GM21723 (cell line): ENCODE results near the gene VEGFB.
A peak's percentile ranks its signal among the peaks of the same experiment; 100 is the strongest.

Experiments
- ATAC-seq: cut with Tn5 transposase; IDR thresholded peaks from one replicate; pipeline ENCODE4 v1.9.1; 2021; ENCODE audit warnings: mild to moderate bottlenecking, moderate library complexity; ENCODE audit not compliant: unreplicated experiment

Gene VEGFB

DNA sequence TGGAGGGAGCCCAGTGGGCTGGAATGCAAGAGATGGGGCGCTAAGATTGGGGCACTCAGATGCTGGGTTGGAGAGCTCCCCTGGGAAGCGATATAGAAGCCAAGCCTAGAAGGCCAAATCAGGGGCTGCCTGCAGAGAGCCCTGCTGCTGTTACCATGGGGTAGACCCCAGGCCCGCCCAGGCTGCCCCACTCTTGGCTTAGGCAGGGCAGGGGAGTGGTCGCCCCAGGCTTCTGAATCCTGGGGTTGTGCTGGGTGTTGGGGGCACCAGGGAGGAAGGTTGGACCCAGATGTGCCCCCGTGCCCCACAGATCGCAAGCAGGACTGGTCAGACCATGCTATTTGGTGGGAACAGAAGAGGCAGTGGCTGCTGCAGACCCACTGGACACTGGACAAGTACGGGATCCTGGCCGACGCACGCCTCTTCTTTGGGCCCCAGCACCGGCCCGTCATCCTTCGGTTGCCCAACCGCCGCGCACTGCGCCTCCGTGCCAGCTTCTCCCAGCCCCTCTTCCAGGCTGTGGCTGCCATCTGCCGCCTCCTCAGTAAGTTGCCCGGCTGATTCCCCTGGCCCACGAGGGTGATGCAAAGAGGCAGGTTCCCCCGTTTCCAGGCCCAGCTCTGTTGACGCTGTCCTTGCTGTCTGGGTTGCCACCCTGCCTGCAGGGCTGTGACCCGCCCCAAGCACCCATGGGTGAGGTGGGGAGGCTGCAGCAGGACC lies 23.9 kb upstream of the VEGFB start:
- no peak for ATAC-seq

- ATAC-seq: no peak
These were observed 23.1 kb upstream of the VEGFB start for GRCh38 chr11:64211181-64211872.

- no peak for ATAC-seq
These were observed 17.5 kb upstream of the VEGFB start for GRCh38 chr11:64216879-64217278.

DNA sequence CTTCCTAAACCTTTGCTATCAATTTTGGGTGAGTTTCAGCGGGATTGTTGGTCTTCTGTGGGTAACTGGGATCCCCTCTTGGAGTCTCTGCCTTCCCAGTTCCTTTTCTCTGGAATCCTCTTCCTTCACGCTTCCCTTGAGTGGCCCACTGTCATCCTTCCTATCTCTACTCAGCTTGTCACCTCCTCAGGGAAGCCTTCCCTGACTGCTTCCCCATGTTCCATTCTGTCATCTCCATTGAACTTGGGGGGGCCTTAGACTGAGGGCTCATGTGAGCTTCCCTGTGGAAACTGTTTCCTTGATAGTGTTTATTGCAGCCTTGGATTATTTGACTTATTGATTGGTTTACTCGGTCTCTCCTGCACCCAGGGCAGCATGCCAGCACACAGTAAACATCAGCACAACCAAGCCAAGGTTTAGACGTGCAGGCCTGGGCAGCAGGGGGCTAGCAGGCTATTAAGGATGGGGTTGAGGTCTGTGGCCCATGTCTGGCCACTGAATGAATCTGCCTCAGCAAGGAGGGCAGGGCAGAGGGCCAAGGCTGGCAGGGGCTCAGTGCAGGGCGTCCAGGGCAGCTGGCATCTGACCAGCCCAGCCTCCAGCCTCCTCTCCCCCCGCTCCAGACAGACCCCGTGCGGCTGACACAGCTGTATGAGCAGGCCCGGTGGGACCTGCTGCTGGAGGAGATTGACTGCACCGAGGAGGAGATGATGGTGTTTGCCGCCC lies 15.6 kb upstream of the VEGFB start:
- ATAC-seq: no peak

DNA sequence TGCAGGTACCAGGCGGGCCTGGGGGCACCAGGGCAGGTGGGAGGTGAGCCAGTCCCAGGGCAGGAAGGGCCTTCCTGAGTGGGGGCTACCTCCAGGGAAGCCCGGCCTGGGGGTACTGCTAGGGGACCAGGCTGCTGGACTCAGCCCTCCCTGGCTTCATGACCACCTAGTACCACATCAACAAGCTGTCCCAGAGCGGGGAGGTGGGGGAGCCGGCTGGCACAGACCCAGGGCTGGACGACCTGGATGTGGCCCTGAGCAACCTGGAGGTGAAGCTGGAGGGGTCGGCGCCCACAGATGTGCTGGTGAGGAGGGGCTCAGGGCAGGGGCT lies 15.1 kb upstream of the VEGFB start:
- ATAC-seq: no peak

- no peak for ATAC-seq
These were observed 14.6 kb upstream of the VEGFB start for GRCh38 chr11:64219755-64220154.

DNA sequence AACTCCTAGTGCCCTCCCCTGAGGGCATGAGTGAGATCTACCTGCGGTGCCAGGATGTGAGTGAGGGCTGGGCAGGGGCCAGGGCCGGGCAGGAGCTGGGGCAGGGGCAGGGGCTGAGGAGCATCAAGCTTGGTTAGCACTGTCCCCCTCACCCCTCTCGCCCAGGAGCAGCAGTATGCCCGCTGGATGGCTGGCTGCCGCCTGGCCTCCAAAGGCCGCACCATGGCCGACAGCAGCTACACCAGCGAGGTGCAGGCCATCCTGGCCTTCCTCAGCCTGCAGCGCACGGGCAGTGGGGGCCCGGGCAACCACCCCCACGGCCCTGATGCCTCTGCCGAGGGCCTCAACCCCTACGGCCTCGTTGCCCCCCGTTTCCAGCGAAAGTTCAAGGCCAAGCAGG lies 14.1 kb upstream of the VEGFB start:
- no peak for ATAC-seq

DNA sequence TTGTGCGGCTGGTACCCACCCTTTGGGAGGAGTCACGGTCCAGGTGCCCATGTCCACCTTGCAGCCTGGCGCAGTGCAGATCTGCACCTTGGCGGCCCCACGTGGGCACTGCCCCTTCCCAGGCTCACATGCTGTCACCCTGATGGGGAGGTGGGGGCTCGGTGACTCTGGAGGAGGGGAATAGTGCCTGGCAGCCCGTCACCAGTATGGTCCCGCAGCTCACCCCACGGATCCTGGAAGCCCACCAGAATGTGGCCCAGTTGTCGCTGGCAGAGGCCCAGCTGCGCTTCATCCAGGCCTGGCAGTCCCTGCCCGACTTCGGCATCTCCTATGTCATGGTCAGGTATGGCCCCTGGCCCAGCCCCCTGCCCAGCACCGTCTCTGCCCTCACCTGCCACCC lies 13.6 kb upstream of the VEGFB start:
- no peak for ATAC-seq

DNA sequence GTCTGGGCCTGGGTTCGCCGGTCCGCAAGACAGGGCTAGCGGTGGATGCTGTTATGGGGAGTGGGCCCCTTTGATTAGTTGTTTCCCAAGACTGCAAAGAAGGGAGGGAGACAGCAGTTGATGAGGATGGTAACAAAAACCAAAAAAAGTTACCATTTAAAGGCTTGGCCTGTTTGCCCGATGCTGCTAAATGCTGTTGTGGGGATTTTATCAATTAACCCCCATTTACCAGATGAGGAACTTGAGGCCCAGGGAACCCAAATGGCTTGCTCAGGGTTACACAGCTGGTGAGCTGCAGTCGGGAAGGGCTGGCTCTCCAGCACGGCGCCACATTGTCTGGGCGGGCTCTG lies 11.8 kb upstream of the VEGFB start:
- no peak for ATAC-seq

DNA sequence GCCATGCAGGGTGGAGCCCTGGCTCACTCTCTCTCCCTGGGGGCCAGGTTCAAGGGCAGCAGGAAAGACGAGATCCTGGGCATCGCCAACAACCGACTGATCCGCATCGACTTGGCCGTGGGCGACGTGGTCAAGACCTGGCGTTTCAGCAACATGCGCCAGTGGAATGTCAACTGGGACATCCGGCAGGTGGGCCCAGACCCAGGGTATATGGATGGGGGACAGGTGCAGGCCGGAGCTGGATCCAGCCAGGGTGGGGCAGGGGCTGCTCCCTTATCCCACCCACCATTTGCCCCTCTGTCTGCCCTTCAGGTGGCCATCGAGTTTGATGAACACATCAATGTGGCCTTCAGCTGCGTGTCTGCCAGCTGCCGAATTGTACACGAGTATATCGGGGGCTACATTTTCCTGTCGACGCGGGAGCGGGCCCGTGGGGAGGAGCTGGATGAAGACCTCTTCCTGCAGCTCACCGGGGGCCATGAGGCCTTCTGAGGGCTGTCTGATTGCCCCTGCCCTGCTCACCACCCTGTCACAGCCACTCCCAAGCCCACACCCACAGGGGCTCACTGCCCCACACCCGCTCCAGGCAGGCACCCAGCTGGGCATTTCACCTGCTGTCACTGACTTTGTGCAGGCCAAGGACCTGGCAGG lies 11.3 kb upstream of the VEGFB start:
- no peak for ATAC-seq

GRCh38 chr11:64224151-64224890 lies 10.1 kb upstream of the VEGFB start:
- ATAC-seq: no peak

DNA sequence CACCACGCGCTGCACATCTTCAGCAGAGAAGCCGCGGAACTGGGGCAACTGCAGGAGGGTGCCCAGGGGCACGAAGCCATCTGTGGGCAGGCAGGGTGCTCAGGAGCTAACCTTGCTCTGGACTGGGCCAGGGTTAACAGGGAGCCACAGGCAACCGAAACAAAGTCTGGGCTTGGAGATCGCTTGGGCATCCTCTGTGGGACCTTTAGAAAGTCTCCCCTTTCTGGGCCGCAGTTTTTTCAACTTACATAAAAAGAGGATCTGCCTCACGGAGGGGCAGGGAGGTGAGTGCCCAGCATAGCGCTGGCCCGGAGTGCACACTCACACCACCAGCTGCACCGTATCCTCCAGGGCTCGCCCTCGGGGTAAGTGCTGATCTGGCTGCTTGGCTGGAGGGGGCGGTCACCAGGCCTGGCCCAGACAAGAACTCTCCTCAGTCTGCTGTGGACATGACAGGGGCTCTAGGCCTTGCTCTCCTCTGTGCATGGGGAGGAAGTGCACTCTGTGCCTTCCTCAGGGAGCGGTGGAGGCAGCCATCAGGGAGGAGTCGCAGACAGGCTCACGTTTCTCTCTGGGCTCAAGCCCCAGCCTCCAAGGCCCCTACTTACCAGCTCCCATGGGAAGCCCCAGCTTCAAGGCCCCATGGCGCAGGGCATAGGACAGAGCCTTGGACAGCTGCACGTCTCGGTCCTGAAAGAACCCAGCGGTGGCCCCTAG lies 9.3 kb upstream of the VEGFB start:
- no peak for ATAC-seq

GRCh38 chr11:64225608-64226506 lies 8.5 kb upstream of the VEGFB start, which contains the start of the genes NUDT22 and TRPT1:
Gene NUDT22 (plus strand): TSS chr11:64226274. CDS start chr11:64226653, 379 bp downstream.
Gene TRPT1 (minus strand): TSS chr11:64226186. CDS start chr11:64225860, 326 bp downstream.
- peak; percentile 41 for ATAC-seq

DNA sequence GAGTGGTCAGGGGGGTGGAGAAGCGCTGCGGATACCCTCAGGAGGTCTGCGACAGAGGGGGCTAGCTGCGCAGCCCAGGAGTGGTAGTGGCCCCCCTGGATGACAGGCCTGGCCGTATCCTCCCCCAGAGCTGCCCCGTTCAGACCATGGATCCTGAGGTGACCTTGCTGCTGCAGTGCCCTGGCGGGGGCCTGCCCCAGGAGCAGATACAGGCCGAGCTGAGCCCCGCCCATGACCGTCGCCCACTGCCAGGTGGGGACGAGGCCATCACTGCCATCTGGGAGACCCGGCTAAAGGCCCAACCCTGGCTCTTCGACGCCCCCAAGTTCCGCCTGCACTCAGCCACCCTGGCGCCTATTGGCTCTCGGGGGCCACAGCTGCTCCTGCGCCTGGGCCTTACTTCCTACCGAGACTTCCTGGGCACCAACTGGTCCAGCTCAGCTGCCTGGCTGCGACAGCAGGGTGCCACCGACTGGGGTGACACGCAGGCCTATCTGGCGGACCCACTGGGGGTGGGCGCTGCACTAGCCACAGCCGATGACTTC lies 7.8 kb upstream of the VEGFB start:
- ATAC-seq: peak; percentile 36

GRCh38 chr11:64227405-64227956 lies 6.9 kb upstream of the VEGFB start:
- no peak for ATAC-seq

DNA sequence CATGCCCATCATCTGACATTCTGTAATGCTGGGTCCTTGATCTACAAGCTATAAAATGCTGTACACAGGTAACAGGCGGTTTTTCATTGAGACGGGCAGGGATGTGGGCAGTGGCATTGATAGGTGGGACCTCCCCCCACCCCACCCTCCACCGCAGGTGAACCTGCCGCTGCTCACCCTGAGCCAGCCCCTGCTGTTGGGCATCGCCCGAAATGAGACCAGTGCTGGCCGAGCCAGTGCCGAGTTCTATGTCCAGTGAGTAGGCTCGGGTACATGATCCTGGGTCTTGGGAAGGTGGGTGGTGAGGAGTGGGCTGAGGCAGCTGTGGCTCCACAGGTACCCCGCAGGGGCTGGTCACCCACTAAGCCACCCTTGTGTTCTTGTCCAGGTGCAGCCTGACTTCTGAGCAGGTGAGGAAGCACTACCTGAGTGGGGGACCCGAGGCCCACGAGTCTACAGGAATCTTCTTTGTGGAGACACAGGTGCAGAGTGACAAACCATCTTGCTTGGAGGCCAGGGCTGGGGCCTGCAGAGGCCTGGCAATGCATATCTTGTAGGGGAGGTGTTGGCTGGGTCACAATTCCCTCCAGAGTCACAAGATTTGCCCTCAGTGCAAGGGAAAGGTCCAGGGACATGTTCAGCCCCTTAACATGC lies 5.2 kb upstream of the VEGFB start:
- ATAC-seq: no peak

DNA sequence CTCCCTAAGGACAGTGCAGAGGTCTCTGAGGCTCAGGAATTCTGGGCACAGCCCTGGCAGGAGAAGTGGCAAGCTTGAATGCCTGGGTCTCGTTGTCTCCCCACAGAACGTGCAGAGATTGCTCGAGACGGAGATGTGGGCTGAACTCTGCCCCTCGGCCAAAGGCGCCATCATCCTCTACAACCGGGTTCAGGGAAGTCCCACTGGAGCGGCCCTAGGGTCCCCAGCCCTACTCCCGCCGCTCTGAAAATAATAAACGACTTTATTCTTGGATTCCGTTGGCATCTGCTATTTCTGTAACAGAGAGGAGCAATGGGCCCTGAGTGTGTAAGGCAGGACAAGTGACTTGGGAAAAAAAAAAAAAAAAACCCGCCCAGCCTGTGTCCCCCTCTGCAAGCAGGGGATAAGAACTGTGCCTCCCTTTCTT lies 4.6 kb upstream of the VEGFB start:
- no peak for ATAC-seq
